WTC11 (cell line): ENCODE results near the gene SMG1.

ENCODE experiments used
- CTCF ChIP-seq: fragments of 200-600 bp; IDR thresholded peaks from 2 replicates; pipeline ENCODE4 v1.8.0; 2022; ENCODE audit warnings: antibody characterized with exemption
- IRF1 ChIP-seq: sonication (generic); formaldehyde crosslinking; IDR thresholded peaks from 2 replicates; pipeline ENCODE4 v1.8.0; 2023; ENCODE audit warnings: missing genetic modification reagents
- MAX ChIP-seq: sonication (generic); formaldehyde crosslinking; IDR thresholded peaks from 2 replicates; pipeline ENCODE4 v1.8.0; 2022; ENCODE audit warnings: mild to moderate bottlenecking, missing genetic modification reagents
- SMAD4 ChIP-seq: sonication (generic); formaldehyde crosslinking; IDR thresholded peaks from 2 replicates; pipeline ENCODE4 v1.8.0; 2022; ENCODE audit warnings: mild to moderate bottlenecking, missing genetic modification reagents
- STAT6 ChIP-seq: sonication (generic); formaldehyde crosslinking; conservative IDR thresholded peaks from 2 replicates; pipeline ENCODE4 v1.8.1; 2023; ENCODE audit warnings: mild to moderate bottlenecking, low read depth, missing genetic modification reagents, moderate library complexity

- TF ChIP-seq CTCF (no peak), STAT6 (CRISPR knock-in tag) (no peak), SMAD4 (CRISPR knock-in tag) (no peak), IRF1 (no peak), MAX (no peak)
These were observed 12.8 kb upstream of the SMG1 start for GRCh38 chr16:18938986-18939385.
